NCI-H226 (cell line): Measurements from ENCODE around the gene MATK.

Source experiments
- DNase-seq: peaks from one replicate; pipeline ENCODE4 v3.0.0-alpha.2; 2015

The MATK gene

DNA sequence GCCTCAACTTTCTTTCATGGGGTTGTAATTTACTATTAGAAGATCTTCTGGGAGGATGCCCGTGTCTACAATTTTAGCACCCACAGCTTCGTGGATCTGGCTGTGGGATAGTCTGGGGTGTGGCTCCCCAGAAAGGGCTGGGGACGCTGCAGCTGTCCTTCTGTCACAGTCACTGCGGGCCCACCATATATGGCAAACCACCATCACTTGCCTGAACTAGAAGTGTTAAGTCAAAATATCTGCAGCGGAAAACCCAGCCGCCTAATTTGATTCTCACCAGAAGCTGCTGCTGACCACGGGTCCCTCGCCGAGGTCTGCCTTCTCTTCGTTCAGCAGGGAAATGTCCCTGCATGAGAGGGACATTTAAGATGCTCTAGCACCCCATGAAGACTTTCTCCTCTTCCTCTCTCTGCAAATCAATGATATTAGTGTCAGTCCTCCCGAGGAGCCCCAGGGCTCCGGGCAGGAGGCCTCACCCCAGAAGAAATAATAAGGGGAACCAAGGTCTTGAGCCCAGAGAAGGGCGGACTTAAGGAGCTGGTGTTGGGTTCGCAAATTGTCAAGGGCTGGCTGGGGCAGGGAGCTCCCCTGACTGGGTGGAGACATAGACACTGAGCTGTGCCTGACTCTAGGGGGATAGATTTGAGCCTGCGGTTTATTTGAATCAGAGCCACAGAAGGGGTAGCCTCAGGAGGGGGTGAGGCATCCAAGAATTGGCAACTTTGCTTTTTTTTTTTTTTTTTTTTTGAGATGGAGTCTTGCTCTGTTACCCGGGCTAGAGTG lies 3.0 kb upstream of the MATK start:
- no peak for DNase-seq

DNA sequence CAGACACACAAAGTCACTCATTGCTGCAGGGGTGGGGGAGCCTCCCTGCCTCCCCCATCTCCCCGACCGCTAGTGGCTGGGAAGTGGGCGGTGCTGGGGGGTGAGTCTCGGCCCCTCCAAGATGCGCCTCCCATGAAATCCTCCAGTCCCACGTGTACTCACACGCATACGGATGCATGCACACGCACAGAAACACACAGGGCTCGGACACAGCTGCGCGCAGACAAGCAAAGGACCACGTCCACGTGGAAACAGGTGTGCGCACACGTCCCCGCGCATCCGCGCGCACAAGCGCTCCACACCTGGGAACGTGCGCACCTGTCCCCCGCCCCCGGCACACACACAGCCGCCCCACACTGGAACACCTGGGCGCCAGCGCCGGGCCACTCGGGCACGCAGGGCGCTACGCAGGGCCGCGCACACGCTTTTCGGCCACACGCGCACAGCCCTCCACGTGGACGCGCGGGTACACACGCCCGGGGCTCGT lies 687 bp downstream of the MATK start:
- DNase-seq = no peak

DNA sequence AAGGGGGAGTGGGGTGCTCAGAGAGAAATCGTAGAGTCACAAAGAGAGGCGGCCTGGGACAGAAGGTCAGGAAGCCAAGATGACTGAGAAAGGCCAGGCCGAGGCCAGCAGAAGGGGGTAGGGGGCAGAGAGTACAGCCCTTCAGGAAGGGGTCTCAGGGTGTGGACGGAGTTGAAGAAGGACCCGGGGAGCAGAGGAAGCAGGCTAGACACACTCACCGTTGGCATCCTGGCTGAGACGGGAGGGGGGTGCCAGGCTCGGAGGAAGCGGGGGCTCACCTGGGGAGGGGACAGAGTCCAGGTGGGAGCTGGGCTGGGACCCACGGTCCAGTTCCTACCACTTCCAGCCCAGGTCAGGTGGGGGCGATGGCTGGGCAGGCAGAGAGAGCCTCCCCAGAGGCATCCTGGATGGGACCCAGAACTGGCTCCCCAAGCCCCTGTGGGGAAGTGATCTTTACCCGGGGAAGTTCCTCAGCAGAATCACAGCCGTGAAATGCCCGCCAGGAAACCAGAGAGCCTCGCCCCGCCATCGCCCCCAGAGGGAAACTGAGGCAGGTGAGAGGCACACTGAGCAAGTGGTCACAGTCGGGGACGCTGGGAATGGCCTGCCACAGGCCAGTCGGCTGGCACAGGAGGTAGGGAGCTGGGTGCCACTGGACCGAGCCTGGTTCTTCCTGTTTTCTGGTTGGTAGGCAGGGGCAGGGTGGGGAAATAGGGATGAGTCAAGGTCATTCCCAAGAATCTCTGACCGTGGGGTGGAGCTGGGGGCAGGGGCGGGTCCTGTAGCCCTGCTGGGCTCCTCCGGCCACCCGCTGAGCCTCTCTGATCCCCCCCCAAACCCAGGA lies 1.4 kb downstream of the MATK start:
- DNase-seq = peak; percentile 68

DNA sequence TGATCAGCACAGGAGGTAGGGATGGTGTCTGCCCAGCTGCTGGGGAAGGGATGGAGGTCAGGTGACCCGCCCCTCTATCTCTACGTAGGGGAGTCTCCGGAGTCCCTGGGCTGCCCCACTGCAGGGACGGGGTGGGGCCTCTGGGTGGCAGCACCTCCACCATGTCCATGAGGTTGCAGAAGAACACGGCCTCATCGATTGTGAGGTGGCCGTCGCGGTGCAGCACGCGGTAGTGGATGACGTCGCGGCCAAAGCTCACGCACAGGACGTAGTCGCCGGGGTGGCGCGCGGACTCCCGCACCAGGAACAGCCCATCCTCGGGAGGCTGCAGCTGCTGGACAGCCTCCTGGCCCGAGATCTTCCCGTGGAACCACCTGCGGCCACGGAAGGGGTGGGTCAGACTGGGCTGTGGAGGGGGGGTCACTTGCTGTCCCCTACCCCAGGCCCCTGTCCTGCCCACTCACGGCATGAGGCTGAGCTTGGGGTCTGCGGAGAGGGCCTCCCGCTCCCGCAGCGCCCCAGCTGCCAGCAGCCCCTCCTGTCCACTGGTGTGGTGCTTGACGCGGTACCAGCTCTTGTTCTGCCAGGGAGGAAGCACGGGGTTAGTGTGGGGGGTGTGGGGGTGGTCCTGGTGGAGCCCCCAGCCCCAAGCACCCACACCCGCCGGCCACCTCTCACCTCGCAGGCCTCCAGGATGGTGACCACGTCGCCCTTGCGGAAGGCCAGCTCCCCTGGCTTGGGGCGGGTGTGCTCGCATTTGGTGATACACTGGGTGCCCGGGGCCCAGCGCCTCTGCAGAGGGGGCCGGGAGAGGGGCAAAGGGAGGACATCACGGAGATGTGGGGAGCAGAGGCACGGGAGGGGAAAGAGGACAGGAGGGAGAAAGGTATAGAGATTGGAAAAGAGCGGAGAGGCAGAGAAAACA lies 2.3 kb downstream of the MATK start:
- DNase-seq = no peak

DNA sequence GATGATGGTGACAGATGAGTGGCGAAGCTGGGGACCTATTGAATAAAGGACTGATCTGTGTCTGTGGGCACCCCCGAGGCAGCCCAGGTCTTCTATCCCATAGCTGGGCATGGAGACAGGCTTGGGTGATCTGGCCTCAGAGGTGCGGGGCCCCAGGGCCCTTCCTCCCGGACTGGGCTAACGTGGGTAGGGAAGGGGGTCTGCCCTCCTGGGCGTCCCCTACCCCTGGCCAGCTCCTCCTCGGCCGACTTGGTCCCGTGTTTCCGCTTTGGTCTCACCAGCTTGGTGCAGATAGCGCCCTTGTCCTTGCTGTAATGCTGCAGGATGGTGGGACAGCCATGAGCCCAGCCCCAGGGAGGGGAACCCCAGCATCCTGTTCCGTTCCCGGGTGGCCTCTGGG lies 3.3 kb downstream of the MATK start:
- no peak for DNase-seq

DNA sequence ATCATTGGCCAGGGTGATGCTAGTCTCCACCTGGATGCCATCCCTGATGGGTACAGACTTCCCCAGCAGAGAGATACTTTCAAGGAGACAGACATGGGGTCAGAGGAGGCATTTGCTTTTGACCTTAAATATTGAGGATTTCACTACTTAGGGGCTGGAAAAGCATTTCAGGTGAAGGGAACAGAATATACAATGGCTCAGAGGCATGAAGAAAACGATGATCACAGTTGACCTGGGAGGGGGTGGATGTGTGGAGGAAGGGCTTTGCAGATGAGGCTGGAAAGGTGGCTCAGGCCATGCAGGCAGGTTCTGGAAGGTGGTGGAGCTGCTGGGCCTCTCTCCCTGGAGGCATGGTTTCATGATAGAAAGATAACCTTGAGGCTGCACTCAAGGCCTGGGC lies 3.9 kb downstream of the MATK start:
- no peak for DNase-seq

DNA sequence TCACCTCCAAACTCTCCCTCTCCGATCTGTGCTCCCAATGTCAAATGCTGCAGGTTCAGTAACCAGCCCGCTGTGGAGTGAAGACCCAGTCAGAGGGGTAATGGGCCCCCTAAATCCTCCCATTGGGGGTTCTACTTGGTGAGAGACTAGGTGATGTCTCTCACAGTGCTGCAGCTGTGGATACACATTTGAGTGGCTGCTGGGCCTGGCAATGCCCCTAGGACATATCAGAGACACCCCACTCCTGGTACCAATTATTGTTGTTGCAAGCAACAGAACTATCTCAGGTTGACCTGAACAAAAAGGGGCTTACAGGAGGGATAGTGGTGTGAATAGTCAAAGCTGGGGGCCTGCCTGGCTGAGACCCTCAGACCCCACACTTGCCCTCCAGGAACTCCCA lies 4.6 kb downstream of the MATK start:
- no peak for DNase-seq

DNA sequence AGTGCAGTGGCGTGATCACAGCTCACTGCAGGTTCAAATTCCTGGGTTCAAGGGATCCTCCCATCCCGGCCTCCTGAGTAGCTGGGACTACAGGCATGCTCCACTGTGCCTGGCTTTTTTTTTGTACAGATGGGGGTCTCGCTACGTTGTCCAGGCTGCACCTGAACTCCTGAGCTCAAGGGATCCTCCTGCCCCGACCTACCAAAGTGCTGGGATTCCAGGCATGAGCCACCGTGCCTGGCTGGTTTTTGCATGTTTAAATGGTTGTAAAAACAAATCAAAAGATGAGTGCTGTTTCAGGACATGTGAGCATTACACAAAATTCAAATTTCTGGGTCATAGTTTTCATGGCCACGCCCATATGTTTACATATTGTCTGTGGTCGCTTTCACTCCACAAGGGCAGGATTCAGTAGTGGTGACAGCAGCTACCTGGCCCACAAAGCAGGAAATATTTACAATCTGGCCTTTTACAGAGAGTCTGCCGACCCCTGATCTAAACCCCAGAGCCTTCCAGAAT lies 5.3 kb downstream of the MATK start:
- DNase-seq = no peak

DNA sequence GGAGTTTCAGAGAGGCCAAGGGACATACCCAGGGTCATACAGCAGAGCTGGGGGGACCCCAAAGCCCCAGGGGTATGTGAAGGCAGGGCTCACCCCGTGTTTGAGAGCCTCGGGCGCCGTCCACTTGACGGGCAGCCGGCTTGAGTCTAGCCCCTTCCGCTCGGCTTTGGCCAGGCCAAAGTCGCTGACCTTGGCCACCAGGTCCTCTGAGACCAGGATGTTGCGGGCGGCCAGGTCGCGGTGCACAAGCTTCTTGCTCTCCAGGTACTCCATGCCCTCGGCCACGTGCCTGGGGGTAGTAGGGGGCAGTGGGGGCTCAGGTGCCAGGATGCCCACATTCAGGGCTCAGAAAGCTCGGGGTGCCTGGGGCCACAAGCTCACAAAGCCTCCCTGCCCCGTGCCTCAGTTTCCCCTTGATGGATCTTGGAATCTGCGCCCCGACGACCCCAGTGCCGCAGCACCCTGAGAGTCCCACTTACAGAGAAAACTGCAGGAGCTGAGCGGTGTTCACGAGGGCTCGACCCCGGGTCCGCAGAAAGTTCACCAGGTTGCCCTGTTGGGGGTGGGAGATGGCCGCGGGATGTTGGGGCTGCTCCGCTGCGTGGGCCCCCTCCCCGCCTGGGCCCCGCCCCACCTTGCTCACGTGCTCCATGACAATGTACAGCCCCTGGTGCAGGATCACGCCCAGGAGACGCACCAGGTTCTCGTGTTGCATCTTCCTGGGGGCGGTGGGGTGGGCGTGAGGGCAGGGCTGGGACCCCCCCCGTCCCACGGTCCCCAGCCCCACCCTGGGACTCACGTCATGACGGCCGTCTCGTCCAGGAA lies 7.1 kb downstream of the MATK start:
- no peak for DNase-seq

DNA sequence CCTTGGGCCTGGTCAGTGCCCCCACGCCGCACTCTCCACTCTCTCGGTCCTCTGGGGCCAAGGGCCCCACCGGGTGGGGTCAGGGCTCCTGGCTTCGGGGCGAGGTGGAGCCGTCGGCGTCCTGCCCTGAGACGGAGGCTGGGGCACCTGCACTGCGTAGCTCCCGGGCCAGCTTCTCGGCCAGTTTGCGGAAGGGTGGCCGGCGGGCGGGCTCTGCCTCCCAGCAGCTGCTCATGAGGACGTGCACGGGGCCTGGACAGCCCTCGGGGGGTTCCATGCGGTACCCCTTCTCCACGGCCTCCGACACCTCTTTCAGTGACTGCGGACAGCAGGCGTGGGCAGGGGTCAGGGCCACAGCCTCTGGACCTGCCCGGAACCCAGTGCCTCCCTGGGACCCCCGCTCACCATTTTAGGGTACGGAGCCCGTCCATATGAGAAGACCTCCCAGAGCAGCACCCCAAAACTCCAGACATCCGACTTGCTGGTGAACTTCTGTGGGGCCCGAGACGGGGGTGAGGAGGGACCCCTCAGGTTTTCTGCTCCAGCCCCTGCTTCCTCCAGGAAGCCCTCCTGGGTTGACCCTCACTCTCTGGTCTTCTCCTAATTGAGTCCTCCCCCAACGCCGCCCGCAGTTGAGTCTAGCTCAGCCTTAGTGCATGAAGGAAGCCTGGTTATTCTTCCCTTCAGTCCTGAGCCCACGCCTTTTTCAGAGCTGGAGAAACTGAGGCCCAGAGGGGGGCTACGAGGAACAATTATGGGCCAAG lies 7.9 kb downstream of the MATK start:
- DNase-seq = no peak

DNA sequence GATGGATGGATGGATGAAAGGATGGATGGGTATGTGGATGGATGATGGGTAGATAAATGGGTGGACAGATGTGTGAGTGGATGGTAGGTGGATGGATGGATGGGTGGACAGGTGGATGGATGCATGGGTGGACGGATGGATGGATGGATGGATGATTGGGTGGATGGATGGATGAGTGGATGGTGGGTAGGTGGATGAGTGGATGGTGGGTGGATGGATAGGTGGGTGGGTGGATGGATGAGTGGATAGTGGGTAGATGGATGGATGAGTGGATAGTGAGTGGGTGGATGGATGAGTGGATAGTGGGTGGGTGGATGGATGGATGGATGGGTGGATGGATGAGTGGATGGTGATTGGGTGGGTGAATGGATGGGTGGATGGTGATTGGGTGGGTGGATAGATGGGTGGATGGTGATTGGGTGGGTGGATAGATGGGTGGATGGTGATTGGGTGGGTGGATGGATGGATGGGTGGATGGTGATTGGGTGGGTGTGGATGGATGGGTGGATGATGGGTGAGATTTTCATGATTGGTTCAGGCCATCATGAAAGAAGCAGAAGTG lies 9.6 kb downstream of the MATK start:
- no peak for DNase-seq

DNA sequence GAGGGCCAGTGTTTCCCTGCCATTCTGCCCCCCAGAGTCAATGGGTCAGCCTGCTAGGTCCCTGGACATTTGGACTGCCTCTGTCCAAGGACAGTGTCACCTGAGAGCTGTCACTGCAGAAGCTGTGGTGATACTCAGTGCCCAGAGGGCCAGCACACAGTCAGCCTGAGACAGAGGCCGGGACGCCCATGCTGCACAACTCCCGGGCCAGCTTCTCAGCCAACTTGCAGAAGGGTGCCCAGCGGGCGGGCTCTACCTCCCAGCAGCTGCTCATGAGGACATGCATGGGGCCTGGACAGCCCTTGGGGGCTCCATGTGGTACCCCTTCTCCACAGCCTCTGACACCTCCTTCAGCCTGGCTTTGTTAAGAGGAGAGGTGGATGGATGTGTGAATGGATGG lies 10.3 kb downstream of the MATK start:
- no peak for DNase-seq

DNA sequence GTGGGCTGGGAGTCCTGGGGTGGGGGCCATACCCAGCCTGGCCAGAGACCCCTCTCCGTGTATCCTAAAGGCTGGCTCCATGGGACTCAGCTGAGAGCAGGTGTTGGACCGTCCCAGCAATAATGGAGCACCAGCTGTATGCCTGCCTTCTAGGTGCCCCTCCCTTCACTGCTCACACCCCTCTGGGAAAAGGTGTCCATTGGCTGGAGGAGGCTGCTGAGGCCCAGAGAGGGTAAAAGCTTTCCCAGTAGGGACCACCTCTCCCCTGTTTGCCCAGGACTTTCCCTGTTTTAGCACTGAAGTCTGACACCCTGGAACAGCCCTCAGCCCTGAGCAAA lies 10.8 kb downstream of the MATK start:
- DNase-seq = no peak

DNA sequence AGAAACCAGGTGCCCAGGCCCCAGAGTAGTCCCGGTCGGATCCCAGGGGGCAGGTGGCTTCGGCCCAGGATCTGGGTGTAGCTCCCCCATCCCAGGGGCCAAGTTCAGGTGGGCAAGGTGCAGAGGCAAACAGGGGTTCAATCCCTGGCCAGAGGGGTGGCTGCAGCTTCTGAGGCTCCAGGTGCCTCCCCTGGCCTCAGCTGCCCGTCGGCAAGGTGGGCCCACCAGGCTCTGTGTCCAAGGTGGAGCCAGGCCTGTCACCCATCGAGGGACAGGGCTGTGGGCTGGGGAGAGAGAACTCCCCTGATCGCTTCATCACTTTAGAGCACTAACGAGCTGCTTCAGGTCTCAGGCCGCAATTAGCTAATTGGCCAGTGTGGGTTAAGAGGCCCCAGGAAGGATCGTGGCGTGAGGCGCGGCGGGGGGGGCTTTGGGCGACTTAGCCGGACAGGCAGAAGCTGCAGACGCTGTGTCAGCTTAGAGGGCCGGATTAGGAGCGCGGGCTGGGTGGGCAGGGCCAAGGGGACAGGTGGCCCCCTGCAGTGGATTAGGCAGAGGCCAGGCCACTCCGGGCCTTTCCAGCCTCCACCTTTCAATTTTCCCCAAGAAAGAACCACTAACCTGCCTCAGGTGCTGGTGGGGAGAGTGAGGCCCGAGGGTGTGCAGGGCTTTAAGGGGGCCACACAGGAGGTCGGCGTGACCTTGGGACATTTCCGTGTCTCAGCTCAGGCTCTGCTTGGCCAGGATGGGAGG lies 11.4 kb downstream of the MATK start:
- no peak for DNase-seq

DNA sequence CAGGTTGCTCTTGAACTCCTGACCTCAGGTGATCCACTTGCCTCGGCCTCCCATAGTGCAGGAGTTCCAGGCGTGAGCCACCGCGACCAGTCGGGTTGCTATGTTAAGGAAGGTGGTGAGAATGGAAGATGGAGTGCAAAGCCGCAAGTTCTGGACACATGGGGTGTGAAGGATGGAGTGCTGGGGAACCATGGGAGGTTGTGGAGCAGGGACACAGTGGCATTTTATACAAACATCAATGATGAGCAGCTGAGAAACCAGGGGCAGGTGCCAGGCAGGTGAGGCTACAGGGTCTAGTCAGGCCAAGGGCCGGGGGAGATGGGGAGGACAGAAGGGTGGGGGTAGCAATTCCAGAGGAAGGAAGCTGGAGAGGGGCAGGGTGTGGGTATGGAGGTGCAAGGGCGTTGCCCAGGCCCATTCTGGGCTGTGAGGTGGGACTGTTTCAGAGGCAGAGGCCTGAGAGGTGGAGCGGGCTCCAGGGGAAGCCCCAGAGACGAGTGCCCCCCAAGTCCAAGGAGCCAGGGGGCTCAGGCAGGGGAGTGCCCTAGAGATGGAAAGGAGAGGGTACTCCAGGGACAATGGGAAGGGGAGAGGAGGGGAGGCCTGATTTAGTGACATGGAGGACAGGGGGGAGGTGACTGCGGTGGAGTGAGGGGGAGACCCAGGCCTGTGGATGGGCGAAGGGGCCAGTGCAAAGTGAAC lies 12.2 kb downstream of the MATK start:
- no peak for DNase-seq

DNA sequence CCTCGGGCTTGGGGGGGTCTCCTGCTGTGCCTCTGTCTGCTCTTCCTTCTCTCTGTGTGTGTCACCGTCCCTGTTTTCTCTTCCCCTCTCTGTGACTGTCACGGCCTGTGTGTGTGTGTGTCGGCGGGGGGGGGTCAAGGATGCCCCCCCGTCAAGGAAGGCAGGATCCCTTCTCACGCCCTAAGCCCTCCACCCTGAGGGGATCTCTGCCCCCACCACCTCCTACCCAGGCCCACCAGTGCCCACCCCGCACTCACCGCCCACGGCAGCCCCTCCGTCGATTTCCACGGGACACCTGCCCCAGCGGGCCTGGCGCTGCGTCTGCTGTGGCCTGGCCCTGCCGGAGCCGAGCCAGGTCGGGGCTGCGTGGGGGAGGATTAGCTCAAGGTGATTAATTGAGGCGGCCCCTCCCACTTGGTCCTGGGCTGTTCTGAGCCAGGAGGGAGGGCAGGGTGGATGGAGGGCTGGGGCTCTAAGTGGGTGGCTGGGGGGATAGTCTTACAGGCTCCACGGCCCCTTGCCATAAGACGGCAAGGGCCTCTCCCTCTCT lies 14.2 kb downstream of the MATK start, which contains the start of gene RAX2:
Gene RAX2, minus strand, starts transcription at position 323 of the 550 bp plus-strand sequence. CDS start 486 bp downstream, outside the sequence.
- no peak for DNase-seq

DNA sequence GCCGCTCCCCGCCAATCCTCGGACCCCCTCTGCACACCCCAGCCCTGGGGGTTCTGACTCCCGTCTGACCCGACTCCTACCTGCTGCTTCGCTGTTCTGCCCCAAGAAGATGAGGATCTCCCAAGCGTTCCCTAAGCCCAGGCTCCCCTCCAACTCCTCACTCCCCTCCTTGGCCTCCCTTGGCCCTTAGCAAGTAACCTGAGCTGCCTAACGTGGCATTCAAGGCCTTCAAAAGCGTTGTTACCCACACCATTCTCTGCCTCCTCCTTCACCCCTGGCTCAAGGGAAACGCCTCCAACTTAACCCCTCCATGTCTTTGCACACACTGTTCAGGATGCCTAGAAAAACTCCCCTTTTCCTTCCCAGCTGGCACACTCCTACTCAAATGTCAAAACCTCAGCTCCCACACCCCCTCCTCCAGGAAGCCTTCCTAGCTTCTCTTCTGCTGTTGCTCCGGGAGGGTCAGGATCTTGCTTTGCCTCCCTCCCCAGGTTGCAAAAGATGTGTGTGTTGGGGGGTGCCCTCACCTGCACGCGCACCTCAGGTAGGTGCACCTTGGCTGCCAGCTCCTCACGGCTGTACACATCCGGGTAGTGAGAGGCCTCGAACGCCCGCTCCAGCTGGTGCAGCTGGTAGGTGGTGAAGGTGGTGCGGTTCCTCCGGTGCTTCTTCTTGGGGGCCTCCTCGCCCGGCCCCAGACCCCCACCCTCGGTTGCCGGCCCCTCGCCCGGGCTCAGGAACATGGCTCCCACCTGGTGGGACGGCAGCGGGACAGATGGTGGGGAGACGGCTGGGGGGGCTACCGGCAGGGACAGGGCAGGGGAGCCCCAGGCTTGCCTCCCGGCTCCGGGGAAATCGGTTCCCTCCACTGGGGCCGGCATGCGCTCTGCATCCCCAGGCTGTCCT lies 14.9 kb downstream of the MATK start:
- no peak for DNase-seq
